Naive B cell (primary cell): Measurements from ENCODE around the gene SPHK2. TPM values are rescaled to one million over a fixed set of nuclear protein-coding genes. Genes with fewer than 3 reads are reported as not detected.

Source experiments
- polyA plus RNA-seq, 6 donors: library from polyadenylated mRNA; unstranded; fragments of 300-500 nt; fragmentation: Illumina TruSeq; gene quantifications; one replicate each; pipeline ENCODE4 v1.2.3, GENCODE V29; 2021; ENCODE audit warnings: low read depth in 6 of 6

The SPHK2 gene
- polyA plus RNA-seq, 6 donors from 2014 or later = 5.6 to 16.5 (median 10.8) TPM

Other genes starting within 250 kb of the SPHK2 start
- 10 to 100 TPM; 24.5 to 32.1 (median 26.5) TPM for gene KDELR1, start 228.0 kb upstream of the SPHK2 start, polyA plus RNA-seq
- gene GRIN2D, start 225.8 kb upstream of the SPHK2 start, polyA plus RNA-seq = not detected
- gene GRWD1, start 173.5 kb upstream of the SPHK2 start, polyA plus RNA-seq = 10 to 100 TPM; 27.8 to 44.8 (median 37.1) TPM
- gene KCNJ14, start 163.9 kb upstream of the SPHK2 start, polyA plus RNA-seq = under 1 TPM in 5 of 6 donors, not detected in 1; 0.12 to 0.72 (median 0.24) TPM
- gene CYTH2, start 150.1 kb upstream of the SPHK2 start, polyA plus RNA-seq = 10 to 100 TPM in 5 of 6 donors, 1 to 10 TPM in 1; 10.0 to 29.9 (median 20.3) TPM
- gene LMTK3, start 107.7 kb upstream of the SPHK2 start, polyA plus RNA-seq = not detected
- not detected for gene SULT2B1, start 67.3 kb upstream of the SPHK2 start, polyA plus RNA-seq
- not detected for gene SPACA4, start 12.8 kb upstream of the SPHK2 start, polyA plus RNA-seq
- under 1 TPM in 1 of 6 donors, not detected in 5; 0.18 TPM for gene FAM83E, start 4.4 kb upstream of the SPHK2 start, polyA plus RNA-seq
- 1,000 to 10,000 TPM; 1,850 to 2,706 (median 2,170) TPM for gene RPL18, start 328 bp upstream of the SPHK2 start, polyA plus RNA-seq
- gene DBP, start 17.9 kb downstream of the SPHK2 start, polyA plus RNA-seq = 10 to 100 TPM; 27.6 to 73.8 (median 46.4) TPM
- 10 to 100 TPM in 3 of 6 donors, 1 to 10 TPM in 3; 2.8 to 15.2 (median 10.6) TPM for gene CA11, start 26.7 kb downstream of the SPHK2 start, polyA plus RNA-seq
- gene NTN5, start 53.5 kb downstream of the SPHK2 start, polyA plus RNA-seq = not detected
- under 1 TPM in 3 of 6 donors, not detected in 3; 0.11 to 0.26 (median 0.17) TPM for gene FUT2, start 76.5 kb downstream of the SPHK2 start, polyA plus RNA-seq
- under 1 TPM in 5 of 6 donors, not detected in 1; 0.21 to 0.70 (median 0.31) TPM for gene MAMSTR, start 100.2 kb downstream of the SPHK2 start, polyA plus RNA-seq
- gene RASIP1, start 121.1 kb downstream of the SPHK2 start, polyA plus RNA-seq = under 1 TPM in 1 of 6 donors, not detected in 5; 0.48 TPM
- not detected for gene IZUMO1, start 127.4 kb downstream of the SPHK2 start, polyA plus RNA-seq
- gene FUT1, start 133.1 kb downstream of the SPHK2 start, polyA plus RNA-seq = not detected
- not detected for gene FGF21, start 136.0 kb downstream of the SPHK2 start, polyA plus RNA-seq
- gene BCAT2, start 191.5 kb downstream of the SPHK2 start, polyA plus RNA-seq = 10 to 100 TPM; 16.3 to 29.5 (median 22.2) TPM
- 1 to 10 TPM in 4 of 6 donors, under 1 TPM in 1, not detected in 1; 1.00 to 3.3 (median 1.4) TPM for gene HSD17B14, start 217.0 kb downstream of the SPHK2 start, polyA plus RNA-seq
- 10 to 100 TPM in 1 of 6 donors, 1 to 10 TPM in 5; 4.4 to 15.3 (median 8.7) TPM for gene PLEKHA4, start 249.1 kb downstream of the SPHK2 start, polyA plus RNA-seq